A673 (cell line): Measurements from ENCODE around the gene ISG15.

Experiments
- CTCF ChIP-seq: fragments of 300-800, 200-600 bp; sonication (generic); conservative IDR thresholded peaks from 2 replicates; pipeline ENCODE4 v1.5.1; 2017; ENCODE audit warnings: low read depth, mild to moderate bottlenecking, antibody characterized with exemption, low read length, moderate library complexity, mixed read lengths
- EZH2 ChIP-seq: fragments of 200-600 bp; sonication (generic); IDR thresholded peaks from 2 replicates; pipeline ENCODE4 v1.6.1; 2017; ENCODE audit warnings: borderline replicate concordance, low read depth, mild to moderate bottlenecking, mixed read lengths, antibody characterized with exemption, low read length; ENCODE audit not compliant: poor library complexity, severe bottlenecking

GRCh38 chr1:1053022-1053421 lies 39.7 kb downstream of the ISG15 start:
- no peak for TF ChIP-seq CTCF
- TF ChIP-seq EZH2: no peak
